ENCODE measurements around the gene ZC3H10. TPM values are rescaled to one million over a fixed set of nuclear protein-coding genes. Genes with fewer than 3 reads are reported as not detected.

ZC3H10 gene
- total and polyA plus RNA-seq, 2 of the 4 experiments (the other 2 are of a cell fraction) = 1.5 to 3.6 TPM

GRCh38 chr12:56103823-56104108, 14.3 kb upstream of the ZC3H10 start (continued):
- TF ChIP-seq MXI1 (IDR thresholded peaks at IDR 0.05; ENCODE audit: borderline replicate concordance, low read depth, low read length) = no peak
- no peak for TF ChIP-seq USF2 (IDR thresholded peaks at IDR 0.05; ENCODE audit: low read depth, low read length)
- no peak for TF ChIP-seq CEBPB (IDR thresholded peaks at IDR 0.05; ENCODE audit: low read depth, low read length)
- TF ChIP-seq POLR2A (IDR thresholded peaks at IDR 0.05; ENCODE audit: low read depth, low read length) = no peak

GRCh38 chr12:56104109-56104814, 13.8 kb upstream of the ZC3H10 start, which contains the start of gene PA2G4:
TSS of gene PA2G4 (plus strand) at chr12:56104559. CDS start at chr12:56104738, 179 bp downstream.
- H3K79me1 ChIP-seq (ENCODE audit: low read depth in 1 of 2, low read length in 2 of 2) = peaks cover 15 to 24% of the 10 kb centered on the region in 2 experiments; a peak in 3 of 4 replicates
- no peak within 1 kb of the TSS for H2BK15ac ChIP-seq (ENCODE audit: low read depth, low read length)
- peak within 1 kb of the TSS; percentile 32 for H3K18ac ChIP-seq (ENCODE audit: low read depth, low read length)
- peaks cover 12% of the 10 kb centered on the region for H4K20me1 ChIP-seq (ENCODE audit: insufficient read depth, low read length)
- peak within 1 kb of the TSS; percentile 97 for H3K9ac ChIP-seq (ENCODE audit: low read depth, low read length)
- peak within 1 kb of the TSS; percentile 66 for H3K56ac ChIP-seq (ENCODE audit: extremely low read depth, insufficient read depth, low read length)
- DNase-seq (peak; percentile 98), ATAC-seq (ENCODE audit: low read depth) (peak; percentile 97)
- intact Hi-C loops (cut with micrococcal nuclease) (loop anchor here (1.0 to 10.0 kb wide), 3 partner anchors 25 to 109 kb away; partner anchors contain the start of gene SUOX), dilution Hi-C loops (cut with HindIII; ENCODE audit: low sequenced_read_pairs, unreplicated experiment) (no loop called here), in situ Hi-C loops (cut with MboI; ENCODE audit: low sequenced_read_pairs) (no loop called here)
- H4K91ac ChIP-seq (ENCODE audit: insufficient read depth, low read depth, low read length) = peak within 1 kb of the TSS; percentile 85
- H2BK20ac ChIP-seq (ENCODE audit: low read depth, low read length) = no peak within 1 kb of the TSS
- H3K4ac ChIP-seq (ENCODE audit: low read depth, low read length) = peak within 1 kb of the TSS; percentile 89
- H4K5ac ChIP-seq (ENCODE audit: low read depth, low read length) = peak within 1 kb of the TSS; percentile 70
- ChIA-PET CTCF (interaction anchor here (0.6 to 1.7 kb wide), 4 partner anchors 15 to 57 kb away, joined by 3 to 5 read pairs (median 3); no protein-coding TSS in a partner anchor), POLR2A (ENCODE audit: unreplicated experiment) (interaction anchor here (0.6 to 1.6 kb wide), 4 partner anchors 13 to 352 kb away, joined by 4 to 14 read pairs (median 4); partner anchors contain the start of gene RPL41)
- H2BK5ac ChIP-seq (ENCODE audit: low read depth, low read length, poor library complexity, severe bottlenecking) = peak within 1 kb of the TSS; percentile 78
- H3K36me3 ChIP-seq (ENCODE audit: control insufficient read depth, insufficient read depth, low read length) = peaks cover 14% of the 10 kb centered on the region
- no peaks in the 10 kb centered on the region for H3K9me3 ChIP-seq (ENCODE audit: control insufficient read depth, insufficient read depth, low read length)
- peak within 1 kb of the TSS; percentile 9; the same call in 1 of the 2 replicates for H2BK120ac ChIP-seq (ENCODE audit: low read depth, low read length)
- H3K27me3 ChIP-seq (ENCODE audit: control insufficient read depth, insufficient read depth, low read length) = no peaks in the 10 kb centered on the region
- H3K27ac ChIP-seq (ENCODE audit: insufficient read depth, low read length) = peak within 1 kb of the TSS; percentile 94
- H2AK9ac ChIP-seq (replicated peaks; ENCODE audit: low read depth, low read length, poor library complexity) = peak within 1 kb of the TSS; percentile 68
- peak within 1 kb of the TSS; percentile 86 for H3K14ac ChIP-seq (replicated peaks; ENCODE audit: low read depth, low read length)
- peak within 1 kb of the TSS; percentile 91 for H3K23ac ChIP-seq (ENCODE audit: low read depth, low read length)
- peak within 1 kb of the TSS; percentile 85 for H4K8ac ChIP-seq (ENCODE audit: low read depth in 2 of 2, low read length in 2 of 2)
- H2AFZ ChIP-seq (replicated peaks; ENCODE audit: low read length, poor library complexity) = peak within 1 kb of the TSS; percentile 95
- H3K4me3 ChIP-seq (ENCODE audit: insufficient read depth, low read depth, low read length) = peak within 1 kb of the TSS; percentile 88
- BruUV-seq (replicated peaks) = no TSS peak
- H3K9me1 ChIP-seq (ENCODE audit: insufficient read depth, low read length) = 0 out of 2 replicates have a peak, but pooled peaks cover 2% of the 10 kb centered on the region
- peak within 1 kb of the TSS; percentile 90 for H3K4me2 ChIP-seq (ENCODE audit: low read depth, low read length)
- peaks cover 5% of the 10 kb centered on the region; the same call in 1 of the 2 replicates for H3K4me1 ChIP-seq (ENCODE audit: control insufficient read depth, insufficient read depth, low read length)
- peak within 1 kb of the TSS; percentile 85 for H2AK5ac ChIP-seq (ENCODE audit: low read depth, low read length)
- 0% methylated on average over 40 of the region's 60 CpGs; no CpG with 5 or more reads in 1 of the 2 experiments for WGBS, 2 experiments (ENCODE audit: extremely low coverage in 2 of 2, insufficient read length in 1 of 2)
- TF ChIP-seq RCOR1 (IDR thresholded peaks at IDR 0.05; ENCODE audit: insufficient replicate concordance, low read length) (no peak), CTCF (conservative IDR thresholded peaks at IDR 0.05; ENCODE audit: low read depth, low read length) (no peak), USF2 (IDR thresholded peaks at IDR 0.05; ENCODE audit: low read depth, low read length) (no peak), RAD21 (IDR thresholded peaks at IDR 0.05; ENCODE audit: low read length) (no peak; the same call in 1 of the 2 replicates), FOS (IDR thresholded peaks at IDR 0.05; ENCODE audit: low read depth, low read length) (no peak), MAFK (IDR thresholded peaks at IDR 0.05; ENCODE audit: low read depth, low read length) (no peak), ELK1 (IDR thresholded peaks at IDR 0.05; ENCODE audit: borderline replicate concordance, low read depth, low read length) (no peak)

All from IMR-90 (cell line).